Measurements from ENCODE around the gene RASL11B.

RASL11B gene

DNA sequence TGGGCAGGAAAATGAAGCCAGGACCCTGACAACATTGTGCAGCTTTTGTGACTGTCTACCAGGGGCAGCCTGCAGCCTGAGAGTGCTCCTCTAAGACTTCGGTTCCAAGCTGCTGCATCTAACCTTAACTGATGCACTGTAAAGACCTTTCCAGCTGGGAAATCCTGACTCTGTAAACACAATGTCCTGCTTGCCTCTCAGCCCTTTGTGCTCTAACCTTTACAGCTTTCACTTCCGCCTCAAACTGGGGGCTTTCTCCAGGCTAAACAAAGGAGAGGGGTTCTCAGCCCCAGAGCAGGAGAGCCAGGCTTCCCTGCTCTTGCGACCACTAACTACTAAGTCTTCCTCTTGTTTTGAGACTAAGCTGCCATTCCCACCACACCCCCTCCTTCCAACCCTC, 19.3 kb upstream of the RASL11B start:
- no peak for DNase-seq (ENCODE audit: low read depth in 1 of 2, low spot score in 1 of 2)

DNA sequence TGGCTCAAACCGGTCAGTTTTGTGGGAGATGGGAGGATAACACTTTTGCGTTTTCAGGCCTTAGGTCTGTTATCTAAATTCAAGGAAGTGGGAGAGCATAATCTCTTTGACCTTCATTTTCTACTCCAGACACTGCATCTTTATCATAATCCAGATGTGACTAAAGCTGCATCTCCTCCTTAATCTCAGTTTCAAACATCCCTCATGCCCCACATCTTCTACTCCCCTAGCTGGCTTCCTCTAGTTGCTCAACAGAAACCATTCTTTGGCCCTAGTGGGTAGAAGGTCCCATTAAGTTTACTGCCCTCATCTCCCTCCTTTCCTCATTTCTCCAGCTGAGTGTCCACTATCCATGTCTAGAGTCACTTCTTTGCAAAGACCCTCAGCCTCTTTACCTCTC, 18.8 kb upstream of the RASL11B start:
- no peak for DNase-seq (ENCODE audit: low read depth in 1 of 2, low spot score in 1 of 2)

DNA sequence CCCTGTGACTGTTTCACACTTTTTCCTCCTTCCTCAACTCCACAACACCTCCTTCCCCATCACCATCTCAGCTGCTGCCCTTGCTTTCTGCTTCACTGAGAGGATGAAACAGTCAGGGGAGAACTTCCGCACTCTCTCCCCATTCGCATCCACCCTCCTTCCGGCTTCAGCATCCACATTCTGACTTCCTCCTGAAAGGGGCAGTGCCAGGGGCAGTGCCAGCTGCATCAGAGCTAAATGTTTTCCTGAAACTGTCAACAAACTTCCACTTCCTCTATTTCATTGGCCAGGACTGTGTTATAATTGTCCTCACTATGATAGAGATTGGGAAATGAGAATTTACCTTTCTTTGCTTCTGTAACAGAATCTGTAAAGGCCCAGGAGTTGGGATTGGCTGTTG, 18.2 kb upstream of the RASL11B start:
- no peak for DNase-seq (ENCODE audit: low read depth in 1 of 2, low spot score in 1 of 2)

DNA sequence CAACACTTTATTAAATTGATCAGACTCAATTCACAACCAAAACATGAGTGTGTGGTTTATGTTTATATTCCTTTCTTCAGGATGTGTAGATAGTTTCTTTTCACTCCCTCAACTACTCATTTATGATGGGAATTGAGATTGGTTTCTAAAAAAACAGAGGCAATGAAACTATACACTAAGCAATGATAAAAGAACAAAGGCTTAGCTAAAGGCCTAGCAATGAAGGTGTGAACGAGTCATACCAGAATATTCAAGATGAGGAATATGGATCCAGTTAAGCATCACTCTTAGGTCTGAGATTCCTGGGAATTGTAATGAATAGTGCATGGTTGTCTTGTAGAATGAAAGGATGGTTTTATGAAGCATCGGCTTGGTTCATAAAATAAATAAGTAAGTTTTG, 17.5 kb upstream of the RASL11B start:
- no peak for DNase-seq (ENCODE audit: low read depth in 1 of 2, low spot score in 1 of 2)

DNA sequence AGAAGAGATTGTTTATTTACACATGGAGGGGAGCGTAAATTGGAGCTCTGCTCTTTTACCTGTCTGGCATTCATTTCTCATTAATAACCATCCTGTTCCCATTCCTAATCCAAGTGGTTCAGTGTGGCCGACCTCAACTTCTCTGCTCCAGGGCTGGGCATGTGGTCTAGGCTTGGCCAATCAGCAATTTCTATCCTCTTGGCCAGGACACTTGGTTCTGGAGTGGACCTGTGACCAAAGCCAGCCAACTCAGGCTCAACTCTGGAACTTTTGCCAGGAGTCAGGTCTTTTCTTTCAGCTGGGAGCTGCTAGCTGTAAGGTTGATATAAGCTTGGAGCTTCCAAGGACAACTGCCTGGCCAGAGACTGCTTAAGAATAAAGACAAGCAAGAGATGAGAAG, 15.6 kb upstream of the RASL11B start:
- DNase-seq (ENCODE audit: low read depth in 1 of 2, low spot score in 1 of 2): no peak

DNA sequence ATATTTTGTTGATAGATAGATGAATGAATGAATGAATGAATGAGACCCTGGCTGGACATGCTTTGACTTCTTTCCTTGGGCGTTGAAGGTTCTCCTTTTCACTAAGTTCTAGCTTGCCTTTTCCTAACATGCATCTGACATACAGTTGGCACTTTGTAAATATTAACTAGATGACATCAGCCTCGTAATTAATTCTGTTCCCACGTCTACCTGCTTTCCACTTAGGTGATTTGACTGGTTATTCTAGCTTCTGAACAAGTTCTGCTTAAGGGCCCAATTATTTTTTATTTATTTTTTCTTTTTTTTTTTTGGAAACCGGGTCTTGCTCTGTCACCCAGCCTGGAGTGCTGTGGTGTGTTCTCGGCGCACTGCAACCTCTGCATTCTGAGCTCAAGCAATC, 13.9 kb upstream of the RASL11B start:
- DNase-seq (ENCODE audit: low read depth in 1 of 2, low spot score in 1 of 2): no peak

DNA sequence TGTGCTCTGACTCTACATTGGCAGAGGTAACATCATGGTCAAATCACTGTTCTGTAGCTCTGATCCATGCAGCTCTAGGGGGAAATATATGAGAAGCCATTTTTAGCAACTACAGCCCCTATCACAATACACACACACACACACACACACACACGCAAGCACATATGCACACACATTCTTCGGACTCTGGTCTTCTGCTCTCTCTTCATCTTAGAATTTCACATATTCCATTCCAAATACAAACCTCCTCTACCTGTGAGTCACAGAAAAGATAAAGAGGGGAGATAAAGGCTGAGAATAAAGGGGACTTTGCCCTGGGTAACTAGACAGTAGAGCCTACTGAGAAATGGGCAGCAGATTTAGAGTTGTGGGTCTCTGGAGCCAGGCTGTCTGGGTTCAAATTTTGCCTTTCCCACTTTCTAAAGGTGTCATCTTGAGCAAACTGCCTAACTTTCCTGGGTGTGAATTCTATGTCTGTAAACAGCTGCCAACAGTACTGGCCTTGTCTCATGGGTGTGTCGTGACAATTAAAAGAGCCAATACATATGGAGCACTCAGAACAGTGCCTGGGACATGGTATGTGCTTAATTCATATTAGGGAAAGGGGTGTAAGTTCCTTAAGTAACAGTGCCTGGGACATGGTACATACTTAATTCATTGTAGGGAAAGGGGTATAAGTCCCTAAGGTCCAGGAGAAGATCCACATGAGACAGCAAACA, 11.6 kb upstream of the RASL11B start:
- DNase-seq (ENCODE audit: low read depth in 1 of 2, low spot score in 1 of 2): no peak

DNA sequence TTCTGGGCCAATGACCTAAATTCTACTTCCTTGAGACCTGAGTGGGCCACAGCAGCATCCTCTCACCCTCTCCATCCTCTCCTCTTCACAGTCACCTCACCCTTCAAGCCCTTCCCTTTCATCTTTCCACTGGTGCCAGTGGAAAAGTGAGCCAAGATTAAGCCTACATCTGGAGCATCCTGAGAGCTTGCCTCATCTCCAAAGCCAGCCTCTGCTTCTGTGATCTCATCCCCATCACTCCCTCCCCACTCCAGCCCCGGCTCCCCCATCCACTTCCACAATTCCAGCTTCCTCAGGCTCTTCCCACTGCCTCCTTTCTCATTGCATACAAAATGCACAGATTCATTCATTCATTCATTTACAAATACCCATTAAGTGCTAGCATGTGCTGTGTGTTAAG, 10.1 kb upstream of the RASL11B start:
- DNase-seq (ENCODE audit: low read depth in 1 of 2, low spot score in 1 of 2): no peak

DNA sequence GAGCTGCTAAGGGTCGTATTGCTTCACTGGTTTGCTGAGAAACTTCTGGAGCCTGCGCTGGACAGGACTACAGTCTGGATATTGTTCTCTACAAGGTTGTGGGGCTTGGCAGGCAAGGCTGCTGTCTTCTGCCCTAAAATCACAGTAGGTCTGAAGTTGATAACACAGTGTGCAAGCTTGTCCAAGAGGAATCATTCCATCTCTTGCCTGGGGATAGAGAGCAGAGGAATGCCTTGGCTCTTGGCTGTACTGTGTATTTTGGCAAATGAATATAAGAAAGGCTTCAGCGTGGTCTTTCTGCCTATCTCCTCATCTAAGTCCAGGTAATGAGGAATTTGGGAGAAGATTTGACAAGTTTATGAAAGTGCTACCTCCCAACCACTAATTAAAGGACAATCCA, 9.4 kb upstream of the RASL11B start:
- no peak for DNase-seq (ENCODE audit: low read depth in 1 of 2, low spot score in 1 of 2)

DNA sequence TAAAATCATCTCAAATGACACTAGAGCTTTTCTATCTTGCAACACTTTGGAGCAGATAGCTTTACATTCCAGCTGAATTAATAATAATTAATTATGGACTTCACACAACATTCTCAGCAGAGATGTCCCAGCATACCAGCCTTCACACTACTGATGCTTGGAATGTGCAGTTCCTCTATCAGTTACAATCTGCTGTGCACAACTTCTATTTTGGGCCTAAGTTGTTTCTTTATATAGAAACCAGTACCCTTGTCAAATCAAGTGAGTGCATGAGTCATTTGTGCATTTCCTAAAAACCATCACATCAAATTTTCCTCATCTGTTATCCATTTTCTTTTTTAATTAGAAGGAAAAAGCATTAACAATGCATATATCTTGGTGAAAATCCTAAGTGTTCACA, 8.8 kb upstream of the RASL11B start:
- DNase-seq (ENCODE audit: low read depth in 1 of 2, low spot score in 1 of 2): no peak

DNA sequence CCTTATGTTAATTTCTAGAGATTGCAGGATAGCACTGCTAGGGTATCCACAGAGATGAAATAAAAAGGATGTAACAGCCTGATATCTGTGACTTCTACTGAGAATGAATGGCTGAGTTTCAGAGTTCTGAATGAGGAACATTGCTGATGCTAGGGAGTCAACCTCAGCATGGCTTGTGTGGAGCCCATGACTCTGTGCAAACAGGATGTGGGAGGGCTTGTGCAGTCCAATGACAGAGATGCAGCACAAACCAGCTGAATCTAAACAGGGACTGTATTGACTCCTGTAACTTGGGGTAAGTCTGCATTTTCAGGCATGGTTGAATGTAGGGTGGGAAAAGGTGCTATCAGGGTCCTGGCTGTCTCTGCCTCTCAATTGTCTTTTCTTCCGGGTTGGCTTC, 5.3 kb upstream of the RASL11B start:
- no peak for DNase-seq (ENCODE audit: low read depth in 1 of 2, low spot score in 1 of 2)

DNA sequence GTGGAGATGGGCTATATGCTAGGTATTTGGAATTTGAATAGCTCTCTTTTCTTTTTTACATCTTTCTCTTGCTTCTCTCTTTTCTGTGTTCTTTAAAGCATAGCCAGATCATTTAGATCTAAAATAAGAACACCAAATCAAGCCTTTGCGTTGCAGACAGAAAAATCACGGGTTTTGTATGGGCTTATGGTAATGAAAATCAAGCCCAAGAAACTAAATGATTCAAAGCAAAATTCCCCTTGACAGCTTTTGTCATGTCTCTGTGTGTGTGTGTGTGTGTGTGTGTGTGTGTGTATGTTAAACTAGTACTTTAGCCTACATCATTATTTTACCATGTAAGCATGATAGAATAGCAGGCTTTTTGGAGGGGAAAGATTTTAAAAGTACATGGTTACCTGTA, 1.8 kb upstream of the RASL11B start:
- no peak for DNase-seq (ENCODE audit: low read depth in 1 of 2, low spot score in 1 of 2)

DNA sequence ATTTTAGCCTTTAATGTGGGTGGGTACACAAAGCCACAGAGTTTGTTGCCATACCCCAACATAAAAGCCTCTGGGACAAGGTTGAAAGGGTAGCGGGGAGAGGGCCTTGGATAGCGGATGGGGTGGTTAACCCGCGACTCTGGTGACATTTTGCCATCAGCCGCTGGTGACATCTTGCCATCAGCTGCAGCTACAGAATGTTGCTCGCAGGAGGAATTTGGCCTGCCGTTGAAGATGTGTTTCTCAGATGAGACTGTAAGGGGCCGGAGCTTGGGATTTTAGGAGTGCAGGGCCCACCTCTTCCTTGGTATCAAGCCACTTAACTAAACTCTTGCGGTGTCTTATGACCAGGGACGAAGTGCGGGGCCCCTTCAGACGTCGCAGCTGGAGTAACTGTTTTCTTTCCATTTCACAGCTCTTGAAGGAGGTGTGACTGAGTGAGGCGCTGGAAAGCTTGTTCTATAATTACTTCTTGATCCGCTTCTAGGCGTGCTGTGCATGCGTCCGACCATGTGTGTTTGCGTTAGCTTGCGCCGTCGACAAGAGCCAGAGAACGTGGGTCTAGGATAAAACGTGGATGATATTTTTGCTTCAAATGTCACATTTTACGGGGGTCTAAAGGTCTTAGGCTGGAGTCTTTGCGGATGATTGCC, 820 bp upstream of the RASL11B start:
- DNase-seq (ENCODE audit: low read depth in 1 of 2, low spot score in 1 of 2): no peak

DNA sequence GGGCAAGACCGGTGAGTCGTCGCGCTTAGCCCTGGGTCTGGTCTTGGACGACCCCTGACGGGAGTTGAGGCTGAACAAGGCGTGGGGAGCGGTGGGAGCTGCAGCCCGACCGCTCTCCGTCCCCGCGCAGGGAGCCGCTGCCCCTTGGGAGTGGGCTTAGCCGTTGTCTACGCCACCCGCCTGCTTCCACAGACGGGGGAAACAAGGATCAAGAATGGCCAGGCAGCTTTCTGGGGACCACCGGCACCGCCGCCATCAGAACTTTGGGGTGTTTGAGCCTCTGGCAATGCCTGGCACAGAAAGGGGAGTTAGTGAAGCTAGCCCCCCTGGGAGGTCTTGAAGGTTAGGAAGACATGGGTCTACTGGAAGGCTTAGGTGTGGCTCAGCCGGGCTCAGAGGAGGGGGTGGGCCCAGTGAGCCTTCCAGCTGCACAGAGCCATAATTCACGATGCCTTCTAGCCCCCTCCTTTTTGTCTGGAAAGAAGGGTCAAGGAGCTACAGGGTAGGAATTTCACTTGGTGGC, 583 bp downstream of the RASL11B start:
- no peak for DNase-seq (ENCODE audit: low read depth in 1 of 2, low spot score in 1 of 2)

DNA sequence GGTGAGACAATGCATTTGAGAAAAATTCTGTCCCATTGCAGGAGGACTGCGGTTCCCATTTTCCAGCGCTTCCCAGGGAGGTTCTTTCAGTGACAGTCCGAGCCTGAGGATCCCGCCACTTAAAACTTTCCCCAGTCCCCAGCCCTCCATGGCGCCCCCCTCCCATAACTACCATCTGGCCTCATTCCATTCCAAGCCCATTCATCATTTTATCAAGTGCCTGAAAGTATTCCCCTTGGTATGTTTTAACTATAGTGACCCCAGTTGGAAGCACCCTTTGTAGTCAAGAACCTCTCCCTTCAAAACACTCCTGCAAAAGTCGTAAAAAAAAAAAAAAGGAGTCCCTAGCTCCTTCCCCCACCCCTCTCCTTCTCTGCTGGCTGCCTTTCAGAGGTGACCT, 1.2 kb downstream of the RASL11B start:
- DNase-seq (ENCODE audit: low read depth in 1 of 2, low spot score in 1 of 2): no peak

DNA sequence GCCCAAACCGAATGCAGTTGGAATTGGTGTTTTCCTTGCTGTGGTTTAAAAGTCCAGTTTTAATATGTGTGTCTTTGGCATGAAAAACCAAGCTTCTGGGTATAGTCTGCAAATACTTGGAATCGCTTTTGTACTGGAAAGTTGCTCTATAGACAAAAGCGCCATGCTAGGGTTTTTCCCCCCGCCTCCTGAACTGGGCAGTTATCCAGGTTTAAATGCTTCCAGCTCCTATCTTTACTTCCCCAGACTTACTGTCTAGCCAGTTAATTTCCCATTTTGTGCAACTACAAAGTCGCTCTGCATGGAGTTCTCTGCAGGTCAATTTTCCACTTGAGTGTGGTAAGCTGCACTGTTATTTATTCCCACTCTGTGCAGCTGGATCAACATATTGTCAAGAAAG, 2.7 kb downstream of the RASL11B start:
- no peak for DNase-seq (ENCODE audit: low read depth in 1 of 2, low spot score in 1 of 2)

DNA sequence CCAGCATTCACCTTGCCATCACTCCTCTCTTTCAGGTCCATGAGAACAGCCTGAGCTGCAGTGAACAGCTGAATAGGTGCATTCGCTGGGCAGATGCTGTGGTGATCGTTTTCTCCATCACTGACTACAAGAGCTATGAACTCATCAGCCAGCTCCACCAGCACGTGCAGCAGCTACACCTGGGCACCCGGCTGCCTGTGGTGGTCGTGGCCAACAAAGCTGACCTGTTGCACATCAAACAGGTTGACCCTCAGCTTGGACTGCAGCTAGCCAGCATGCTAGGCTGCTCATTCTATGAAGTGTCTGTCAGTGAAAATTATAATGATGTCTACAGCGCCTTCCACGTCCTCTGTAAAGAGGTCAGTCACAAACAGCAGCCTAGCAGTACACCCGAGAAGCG, 3.2 kb downstream of the RASL11B start:
- no peak for DNase-seq (ENCODE audit: low read depth in 1 of 2, low spot score in 1 of 2)

DNA sequence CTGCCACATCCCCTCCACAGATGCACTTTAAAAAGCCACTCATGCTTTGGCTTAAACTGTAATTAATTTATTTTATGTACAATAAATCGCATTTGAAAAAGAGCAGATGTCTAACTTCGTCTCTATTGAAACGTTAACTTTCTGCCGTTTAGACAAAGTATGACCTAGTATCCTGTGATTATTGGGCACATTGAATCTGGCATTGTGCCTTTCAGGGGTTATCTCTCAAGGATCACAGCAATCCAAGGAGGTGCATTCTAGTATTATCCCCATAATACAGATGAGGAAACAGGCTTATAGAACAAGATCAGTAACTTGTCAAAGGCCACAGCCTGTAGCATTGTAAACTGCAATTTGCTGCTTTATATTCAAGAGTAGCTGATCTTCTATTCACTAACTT, 4.6 kb downstream of the RASL11B start:
- no peak for DNase-seq (ENCODE audit: low read depth in 1 of 2, low spot score in 1 of 2)

DNA sequence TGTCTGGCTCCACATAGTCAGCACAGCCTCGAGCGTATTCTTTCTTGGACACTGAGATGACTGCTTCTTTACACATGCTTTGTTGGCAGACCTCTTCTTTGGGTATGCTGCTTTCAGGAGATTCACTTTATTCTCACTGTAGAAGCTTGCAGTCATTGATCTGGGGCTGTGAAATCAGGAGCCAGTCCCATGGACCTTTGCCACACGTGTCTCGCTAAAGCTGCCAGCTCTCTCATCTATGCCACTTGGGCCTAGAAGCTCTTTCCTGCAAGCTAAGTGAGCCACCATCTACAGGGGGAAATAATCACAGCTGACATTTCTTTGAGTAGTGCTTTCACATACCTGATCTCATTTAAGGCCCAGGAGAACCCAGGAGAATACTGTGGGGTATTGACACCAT, 5.0 kb downstream of the RASL11B start:
- no peak for DNase-seq (ENCODE audit: low read depth in 1 of 2, low spot score in 1 of 2)

DNA sequence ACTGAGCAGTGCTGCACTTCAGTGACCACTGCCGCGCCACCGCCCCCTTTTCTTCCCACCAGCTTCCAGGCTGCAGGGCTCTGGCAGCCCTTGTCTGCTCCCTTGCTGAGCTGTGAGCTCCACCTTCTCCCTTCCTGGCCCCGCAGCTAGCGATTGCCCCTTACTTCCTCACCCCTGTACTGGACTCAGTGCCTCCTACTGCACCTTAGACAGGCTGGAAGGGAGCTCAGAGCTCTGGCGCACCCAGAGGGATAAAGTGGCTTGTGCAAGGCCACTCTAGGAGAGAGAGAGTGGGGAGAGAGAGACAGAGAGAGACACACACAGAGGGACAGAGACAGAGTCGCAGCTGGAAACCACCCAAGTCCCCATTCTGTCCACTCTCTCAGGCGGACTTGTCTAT, 6.0 kb downstream of the RASL11B start:
- DNase-seq (ENCODE audit: low read depth in 1 of 2, low spot score in 1 of 2): no peak

DNA sequence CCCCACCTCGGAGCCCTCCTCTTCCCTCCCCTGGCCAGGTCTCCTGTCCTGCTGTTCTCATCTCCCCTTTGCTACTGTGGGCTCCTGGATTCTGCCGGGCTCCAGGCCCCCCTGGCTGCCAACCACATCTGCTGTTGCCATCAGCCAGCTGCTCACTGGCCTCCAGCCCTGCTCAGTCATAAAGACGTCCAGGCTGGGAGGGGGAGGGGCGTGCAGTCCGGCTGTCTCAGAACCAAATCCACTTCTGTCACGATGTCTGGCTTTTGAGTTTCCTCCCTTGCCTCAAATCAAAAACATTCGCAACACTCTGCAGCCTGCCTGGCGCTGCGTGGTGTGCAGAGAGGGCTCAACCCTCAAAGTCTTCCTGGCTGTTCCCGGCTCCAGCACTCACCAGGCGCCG, 7.1 kb downstream of the RASL11B start:
- DNase-seq (ENCODE audit: low read depth in 1 of 2, low spot score in 1 of 2): no peak

DNA sequence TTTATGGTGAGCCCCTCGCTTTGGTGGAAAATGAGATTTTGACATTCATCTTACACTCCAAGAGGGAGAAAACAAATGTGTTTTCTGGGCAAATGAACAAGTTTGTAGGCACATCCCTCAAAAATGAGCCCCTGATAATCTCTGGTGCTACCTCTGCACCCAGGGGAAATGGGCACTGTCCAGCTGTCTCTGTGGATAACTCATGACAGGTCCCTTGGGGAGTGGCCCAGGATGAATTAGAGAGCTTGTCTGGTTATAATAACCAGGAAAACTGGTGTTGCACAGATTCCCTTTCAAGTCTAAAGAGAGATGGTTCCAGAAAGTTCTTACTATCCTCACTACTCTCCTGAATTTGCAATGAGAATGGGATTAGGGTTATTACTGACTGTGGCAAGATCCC, 7.5 kb downstream of the RASL11B start:
- no peak for DNase-seq (ENCODE audit: low read depth in 1 of 2, low spot score in 1 of 2)

DNA sequence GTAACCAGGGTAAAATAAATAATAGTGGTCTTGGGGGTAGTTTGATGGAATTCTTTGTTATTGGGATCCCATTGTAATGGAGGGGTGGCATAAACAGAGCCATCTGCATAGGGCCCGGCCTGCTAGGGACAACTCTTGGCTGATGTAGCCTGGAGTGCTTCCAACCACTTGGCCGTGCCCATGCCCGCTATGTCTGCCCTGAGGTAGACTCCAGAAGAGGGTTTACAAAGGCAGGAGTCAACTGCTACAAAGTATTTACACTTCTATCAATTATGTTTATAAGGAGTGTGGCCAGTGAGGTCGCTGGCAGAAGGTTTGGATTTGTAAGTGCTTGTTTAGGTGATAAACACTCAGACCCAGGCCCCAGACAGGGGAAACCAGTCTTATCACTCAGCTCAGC, 8.1 kb downstream of the RASL11B start:
- no peak for DNase-seq (ENCODE audit: low read depth in 1 of 2, low spot score in 1 of 2)
